Nephron (organoid): ENCODE data around the gene LAMA2.

Experiments used
- H3K27ac Mint-ChIP-seq, 3 experiments: 2 replicates each; pipeline ENCODE4 v1.8.0; 2020; ENCODE audit warnings: mixed read lengths in 3 of 3, mild to moderate bottlenecking in 2 of 3, moderate library complexity in 1 of 3
- H3K27me3 Mint-ChIP-seq: 2 replicates; pipeline ENCODE4 v1.8.0; 2021; ENCODE audit warnings: low read depth, mild to moderate bottlenecking, moderate library complexity, mixed read lengths
- H3K36me3 Mint-ChIP-seq: 2 replicates; pipeline ENCODE4 v1.8.0; 2020; ENCODE audit warnings: low read depth, mixed read lengths
- H3K4me1 Mint-ChIP-seq: 2 replicates; pipeline ENCODE4 v1.8.0; 2020; ENCODE audit warnings: mixed read lengths
- H3K4me3 Mint-ChIP-seq, 3 experiments: 2 replicates each; pipeline ENCODE4 v1.8.0; 2020; ENCODE audit warnings: mild to moderate bottlenecking in 3 of 3, mixed read lengths in 3 of 3, moderate library complexity in 2 of 3
- H3K9me3 Mint-ChIP-seq: 2 replicates; pipeline ENCODE4 v1.8.0; 2020; ENCODE audit warnings: mixed read lengths
- CTCF ChIP-seq, 3 experiments: fragments of 200-600 bp; sonication (generic); IDR thresholded peaks; one replicate each; pipeline ENCODE4 v1.5.0; 2021; ENCODE audit warnings: antibody characterized with exemption in 3 of 3; ENCODE audit not compliant: unreplicated experiment in 3 of 3

LAMA2 gene

GRCh38 chr6:129031051-129031599 lies 148.2 kb downstream of the LAMA2 start:
- no peaks in the 10 kb centered on the region for H3K4me1 Mint-ChIP-seq
- H3K4me3 Mint-ChIP-seq = no peak overlapping the region
- no peaks in the 10 kb centered on the region for H3K27me3 Mint-ChIP-seq
- no peak overlapping the region for H3K27ac Mint-ChIP-seq
- no peaks in the 10 kb centered on the region for H3K36me3 Mint-ChIP-seq
- no peaks in the 10 kb centered on the region for H3K9me3 Mint-ChIP-seq
- no peak for TF ChIP-seq CTCF (IDR thresholded peaks at IDR 0.05; ENCODE audit: unreplicated experiment in 3 of 3)

- H3K4me3 Mint-ChIP-seq = no peak overlapping the region
- no peaks in the 10 kb centered on the region for H3K4me1 Mint-ChIP-seq
- H3K27ac Mint-ChIP-seq = no peak overlapping the region
- H3K27me3 Mint-ChIP-seq = no peaks in the 10 kb centered on the region
- no peak for TF ChIP-seq CTCF (IDR thresholded peaks at IDR 0.05; ENCODE audit: unreplicated experiment in 3 of 3)
- H3K36me3 Mint-ChIP-seq = no peaks in the 10 kb centered on the region
- H3K9me3 Mint-ChIP-seq = no peaks in the 10 kb centered on the region
Measured at GRCh38 chr6:129032602-129033001, 149.7 kb downstream of the LAMA2 start.

- Mint-ChIP-seq H3K9me3 (no peaks in the 10 kb centered on the region), H3K27me3 (no peaks in the 10 kb centered on the region), H3K27ac (no peak overlapping the region), H3K4me1 (no peaks in the 10 kb centered on the region), H3K36me3 (no peaks in the 10 kb centered on the region), H3K4me3 (no peak overlapping the region)
- TF ChIP-seq CTCF (IDR thresholded peaks at IDR 0.05; ENCODE audit: unreplicated experiment in 3 of 3) = no peak
Measured at GRCh38 chr6:129033180-129033579, 150.2 kb downstream of the LAMA2 start.

- H3K4me1 Mint-ChIP-seq = no peaks in the 10 kb centered on the region
- H3K36me3 Mint-ChIP-seq = no peaks in the 10 kb centered on the region
- H3K4me3 Mint-ChIP-seq = no peak overlapping the region
- no peak for TF ChIP-seq CTCF (IDR thresholded peaks at IDR 0.05; ENCODE audit: unreplicated experiment in 3 of 3)
- H3K9me3 Mint-ChIP-seq = no peaks in the 10 kb centered on the region
- H3K27ac Mint-ChIP-seq = no peak overlapping the region
- H3K27me3 Mint-ChIP-seq = no peaks in the 10 kb centered on the region
Measured at GRCh38 chr6:129033581-129033980, 150.6 kb downstream of the LAMA2 start.

- H3K27me3 Mint-ChIP-seq = no peaks in the 10 kb centered on the region
- no peaks in the 10 kb centered on the region for H3K4me1 Mint-ChIP-seq
- H3K4me3 Mint-ChIP-seq = no peak overlapping the region
- no peaks in the 10 kb centered on the region for H3K36me3 Mint-ChIP-seq
- no peak for TF ChIP-seq CTCF (IDR thresholded peaks at IDR 0.05; ENCODE audit: unreplicated experiment in 3 of 3)
- no peak overlapping the region for H3K27ac Mint-ChIP-seq
- H3K9me3 Mint-ChIP-seq = peaks cover 11% of the 10 kb centered on the region
Measured at GRCh38 chr6:129041563-129041962, 158.6 kb downstream of the LAMA2 start.

- Mint-ChIP-seq H3K36me3 (peaks cover under 1% of the 10 kb centered on the region), H3K4me3 (no peak overlapping the region), H3K4me1 (no peaks in the 10 kb centered on the region), H3K27ac (no peak overlapping the region), H3K9me3 (peaks cover 11% of the 10 kb centered on the region), H3K27me3 (no peaks in the 10 kb centered on the region)
- TF ChIP-seq CTCF (IDR thresholded peaks at IDR 0.05; ENCODE audit: unreplicated experiment in 3 of 3) = no peak
Measured at GRCh38 chr6:129046526-129046925, 163.6 kb downstream of the LAMA2 start.
